Parathyroid adenoma (tissue), 2 donors: Measurements from ENCODE around the gene MCRIP1.

Experiments
- H2AFZ ChIP-seq: fragments of 300-600 bp; sonication (generic); one replicate; pipeline ENCODE4 v1.7.0; 2017; ENCODE audit warnings: antibody characterized with exemption, mild to moderate bottlenecking
- H3K27ac ChIP-seq: fragments of 300-600 bp; sonication (generic); one replicate; pipeline ENCODE4 v1.7.0; 2017
- H3K27me3 ChIP-seq: fragments of 300-600 bp; sonication (generic); one replicate; pipeline ENCODE4 v1.7.0; 2017; ENCODE audit warnings: low read length; ENCODE audit not compliant: control insufficient read depth, insufficient read depth
- H3K36me3 ChIP-seq: fragments of 300-600 bp; sonication (generic); one replicate; pipeline ENCODE4 v1.7.0; 2017; ENCODE audit warnings: low read length; ENCODE audit not compliant: control insufficient read depth, insufficient read depth
- H3K4me1 ChIP-seq: fragments of 300-600 bp; sonication (generic); one replicate; pipeline ENCODE4 v1.7.0; 2017; ENCODE audit warnings: control low read depth
- H3K4me2 ChIP-seq: fragments of 300-600 bp; sonication (generic); one replicate; pipeline ENCODE4 v1.7.0; 2017; ENCODE audit warnings: low read length
- H3K4me3 ChIP-seq: fragments of 300-600 bp; sonication (generic); one replicate; pipeline ENCODE4 v1.7.0; 2017; ENCODE audit warnings: low read depth, low read length
- H3K79me2 ChIP-seq: fragments of 300-600 bp; sonication (generic); one replicate; pipeline ENCODE4 v1.7.0; 2017; ENCODE audit warnings: control low read depth
- H3K9ac ChIP-seq: fragments of 300-600 bp; sonication (generic); one replicate; pipeline ENCODE4 v1.7.0; 2017; ENCODE audit warnings: mild to moderate bottlenecking
- H3K9me3 ChIP-seq: fragments of 300-600 bp; sonication (generic); one replicate; pipeline ENCODE4 v1.7.0; 2017; ENCODE audit warnings: low read length; ENCODE audit not compliant: control insufficient read depth
- TF ChIP-seq, protein P1 (sequence below): fragments of 300-600 bp; sonication (generic); IDR thresholded peaks from one replicate; pipeline ENCODE4 v1.7.0; 2017; ENCODE audit warnings: antibody characterized with exemption, mild to moderate bottlenecking
- donor health status: primary hyperparathyroidism.

Gene MCRIP1, protein sequence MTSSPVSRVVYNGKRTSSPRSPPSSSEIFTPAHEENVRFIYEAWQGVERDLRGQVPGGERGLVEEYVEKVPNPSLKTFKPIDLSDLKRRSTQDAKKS

DNA sequence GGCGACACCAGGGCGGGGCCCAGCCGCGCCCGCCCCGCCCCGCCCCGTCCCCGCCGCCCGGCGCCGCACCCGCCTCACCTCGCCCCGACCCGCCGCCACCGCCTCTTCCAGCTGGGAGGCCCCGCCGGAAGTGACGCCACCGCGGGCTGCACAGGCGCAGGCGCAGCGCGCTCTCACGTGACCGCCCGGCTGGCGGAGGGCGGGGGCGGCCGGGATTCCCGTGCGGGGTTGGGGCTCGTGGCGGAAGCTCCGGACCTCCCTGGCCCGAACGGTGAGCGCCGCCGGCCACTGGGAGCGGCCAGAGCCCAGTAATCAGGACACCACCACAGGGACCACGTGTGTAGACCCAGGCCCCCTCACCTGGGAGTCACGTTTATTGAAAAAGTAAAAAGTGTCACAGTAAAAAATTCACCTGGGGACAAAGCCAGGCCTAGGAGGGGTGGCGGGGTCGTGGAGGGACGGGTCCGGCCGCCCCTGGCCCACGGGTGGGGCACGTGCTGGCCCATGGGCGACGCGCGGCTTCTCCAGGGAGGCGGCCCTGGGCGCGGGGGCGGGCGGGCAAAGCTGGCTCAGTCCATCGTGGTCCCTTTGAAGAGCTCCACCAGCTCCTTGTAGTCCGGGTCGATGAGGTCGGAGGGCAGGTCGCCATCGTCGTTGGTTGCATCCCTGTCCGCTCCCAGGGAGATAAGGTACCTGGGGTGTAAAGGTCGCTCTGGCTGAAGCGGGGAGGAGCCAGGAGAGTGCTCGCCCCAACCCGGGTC is at the start of gene MCRIP1:
MCRIP1 (minus strand) TSS at position 132 of the 761 bp plus-strand sequence. CDS start 8,785 bp downstream, outside the sequence.
- H3K36me3 ChIP-seq = no peaks in the 10 kb centered on the region
- H3K9ac ChIP-seq = peak within 1 kb of the TSS; percentile 78

DNA sequence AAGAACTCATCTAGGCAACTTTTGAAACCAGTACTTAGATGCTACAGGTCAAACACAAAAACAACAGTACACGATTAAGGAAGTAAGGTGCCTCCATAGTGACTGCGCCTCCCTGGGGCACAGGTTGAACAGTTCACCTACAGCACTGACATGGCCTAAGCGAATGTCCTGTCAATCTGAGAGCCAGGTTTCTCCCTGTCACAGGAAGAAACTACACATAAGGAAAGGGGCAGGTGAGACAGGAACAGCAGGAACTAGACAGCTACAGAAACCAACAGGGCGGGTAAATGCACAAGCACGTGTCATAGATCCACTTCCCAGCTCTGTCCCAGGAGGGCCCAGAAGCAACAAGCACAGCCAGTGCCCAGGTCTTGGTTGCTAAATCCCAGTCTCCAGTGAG is 46.0 kb upstream of the MCRIP1 start:
- TF ChIP-seq, protein P1, sequence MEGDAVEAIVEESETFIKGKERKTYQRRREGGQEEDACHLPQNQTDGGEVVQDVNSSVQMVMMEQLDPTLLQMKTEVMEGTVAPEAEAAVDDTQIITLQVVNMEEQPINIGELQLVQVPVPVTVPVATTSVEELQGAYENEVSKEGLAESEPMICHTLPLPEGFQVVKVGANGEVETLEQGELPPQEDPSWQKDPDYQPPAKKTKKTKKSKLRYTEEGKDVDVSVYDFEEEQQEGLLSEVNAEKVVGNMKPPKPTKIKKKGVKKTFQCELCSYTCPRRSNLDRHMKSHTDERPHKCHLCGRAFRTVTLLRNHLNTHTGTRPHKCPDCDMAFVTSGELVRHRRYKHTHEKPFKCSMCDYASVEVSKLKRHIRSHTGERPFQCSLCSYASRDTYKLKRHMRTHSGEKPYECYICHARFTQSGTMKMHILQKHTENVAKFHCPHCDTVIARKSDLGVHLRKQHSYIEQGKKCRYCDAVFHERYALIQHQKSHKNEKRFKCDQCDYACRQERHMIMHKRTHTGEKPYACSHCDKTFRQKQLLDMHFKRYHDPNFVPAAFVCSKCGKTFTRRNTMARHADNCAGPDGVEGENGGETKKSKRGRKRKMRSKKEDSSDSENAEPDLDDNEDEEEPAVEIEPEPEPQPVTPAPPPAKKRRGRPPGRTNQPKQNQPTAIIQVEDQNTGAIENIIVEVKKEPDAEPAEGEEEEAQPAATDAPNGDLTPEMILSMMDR = no peak
- Histone ChIP-seq H3K36me3 (no peaks in the 10 kb centered on the region), H3K27me3 (no peaks in the 10 kb centered on the region), H3K4me1 (no peaks in the 10 kb centered on the region), H3K9me3 (no peaks in the 10 kb centered on the region), H3K4me2 (no peak overlapping the region), H3K79me2 (no peaks in the 10 kb centered on the region), H3K4me3 (no peak overlapping the region), H3K9ac (no peak overlapping the region), H3K27ac (no peak overlapping the region), H2AFZ (no peak overlapping the region)

More for the DNA sequence above, at the start of gene MCRIP1:
- Histone ChIP-seq H3K9me3 (no peaks in the 10 kb centered on the region), H3K4me1 (peaks cover 6% of the 10 kb centered on the region), H3K27ac (peak within 1 kb of the TSS; percentile 82), H3K27me3 (no peaks in the 10 kb centered on the region), H3K79me2 (peaks cover 19% of the 10 kb centered on the region), H3K4me2 (peak within 1 kb of the TSS; percentile 99), H2AFZ (peak within 1 kb of the TSS; percentile 87), H3K4me3 (peak within 1 kb of the TSS; percentile 96)
- TF ChIP-seq, protein P1 = no peak

DNA sequence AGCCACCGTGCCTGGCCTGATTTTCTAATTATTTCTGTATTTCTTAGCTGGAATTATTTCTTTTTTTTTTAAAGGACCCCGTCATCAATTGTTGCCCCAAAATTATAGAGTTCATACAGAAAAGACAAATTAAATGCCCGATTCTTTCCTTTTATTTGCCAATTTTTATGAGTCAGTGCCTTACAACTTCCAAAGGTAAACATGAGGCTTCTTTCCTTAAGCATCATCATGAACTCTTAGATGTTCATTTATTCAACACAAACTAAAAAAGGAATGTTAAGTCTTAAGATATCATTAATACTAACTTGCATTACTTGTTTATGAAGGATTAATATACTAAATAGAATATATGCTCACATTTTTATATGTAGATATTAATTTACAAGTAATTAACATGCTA is 45.2 kb upstream of the MCRIP1 start:
- no peak overlapping the region for H3K9ac ChIP-seq
- TF ChIP-seq, protein P1 = no peak
- no peaks in the 10 kb centered on the region for H3K4me1 ChIP-seq
- no peaks in the 10 kb centered on the region for H3K79me2 ChIP-seq
- H3K4me2 ChIP-seq = no peak overlapping the region
- H3K27me3 ChIP-seq = no peaks in the 10 kb centered on the region
- H3K27ac ChIP-seq = no peak overlapping the region
- H3K4me3 ChIP-seq = no peak overlapping the region
- no peaks in the 10 kb centered on the region for H3K9me3 ChIP-seq
- H2AFZ ChIP-seq = no peak overlapping the region
- H3K36me3 ChIP-seq = no peaks in the 10 kb centered on the region

DNA sequence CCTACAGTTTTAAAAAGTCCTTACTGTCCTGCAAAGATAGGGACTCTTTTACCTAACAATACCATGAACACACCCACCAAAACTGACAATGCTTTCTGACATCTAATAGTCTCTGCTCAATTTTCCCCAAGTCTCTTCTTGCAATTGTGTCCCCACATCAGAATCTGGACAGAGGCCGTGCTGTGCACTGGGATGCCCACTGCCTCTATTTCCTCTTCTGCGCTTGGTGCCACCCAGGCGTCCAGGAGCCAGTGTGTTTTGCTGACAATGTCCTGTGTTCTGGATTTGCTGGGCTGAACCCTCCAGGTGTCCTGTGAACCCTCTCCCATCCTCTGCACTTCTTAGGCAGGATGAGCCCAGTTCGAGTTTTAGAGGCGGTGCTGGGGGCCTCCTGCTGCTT is 44.5 kb upstream of the MCRIP1 start:
- Histone ChIP-seq H3K27ac (no peak overlapping the region), H3K9me3 (no peaks in the 10 kb centered on the region), H3K36me3 (no peaks in the 10 kb centered on the region), H3K79me2 (no peaks in the 10 kb centered on the region), H3K4me1 (peaks cover under 1% of the 10 kb centered on the region), H3K4me2 (no peak overlapping the region), H2AFZ (no peak overlapping the region), H3K27me3 (no peaks in the 10 kb centered on the region), H3K4me3 (no peak overlapping the region), H3K9ac (no peak overlapping the region)
- TF ChIP-seq, protein P1 = no peak
